Amniotic epithelial cell (primary cell): Measurements from ENCODE around the gene F8.
"Not testable (repeated sequence)": the region's sequence is repeated elsewhere in the genome, so short reads cannot be mapped to it uniquely, and the experiment has no call there.

ENCODE experiments used
- DNase-seq: peaks from one replicate; pipeline ENCODE4 v3.0.0-alpha.2; 2010; ENCODE audit warnings: low read depth

Gene F8

DNA sequence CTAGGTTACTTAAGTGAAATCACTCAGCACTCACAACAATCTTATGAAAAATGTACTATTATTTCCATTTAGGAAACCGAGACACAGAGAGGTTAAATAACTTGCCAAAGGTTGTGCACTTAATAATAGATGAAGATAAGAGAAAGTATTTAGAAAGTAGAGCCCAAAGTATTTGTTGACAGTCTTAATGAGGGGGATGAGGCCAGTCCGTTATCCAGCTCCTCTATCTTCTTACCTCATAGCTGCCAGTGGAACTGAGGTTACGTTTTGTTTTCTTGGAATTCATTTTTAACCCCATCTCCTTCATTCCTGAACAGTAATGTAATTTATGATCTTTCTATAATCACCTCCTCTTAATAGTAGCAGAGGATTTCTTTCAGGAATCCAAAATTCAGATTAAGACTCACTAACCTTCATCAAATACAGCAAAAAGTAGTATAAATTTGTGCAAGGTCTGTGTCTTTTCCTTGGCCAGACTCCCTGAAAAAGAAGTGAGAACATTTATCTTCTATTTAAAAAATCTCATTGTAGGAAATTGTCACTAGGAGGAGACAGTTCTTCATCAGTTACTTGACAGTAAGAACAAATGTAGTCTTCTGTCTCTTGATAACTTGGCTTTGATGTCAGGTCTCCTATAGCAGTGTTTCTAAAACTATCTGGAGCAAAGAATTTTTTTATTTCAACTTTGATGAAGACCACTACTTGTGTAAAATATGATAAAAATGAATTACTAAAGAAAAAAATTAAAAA, 35.5 kb downstream of the F8 start:
- DNase-seq: peak; percentile 77

DNA sequence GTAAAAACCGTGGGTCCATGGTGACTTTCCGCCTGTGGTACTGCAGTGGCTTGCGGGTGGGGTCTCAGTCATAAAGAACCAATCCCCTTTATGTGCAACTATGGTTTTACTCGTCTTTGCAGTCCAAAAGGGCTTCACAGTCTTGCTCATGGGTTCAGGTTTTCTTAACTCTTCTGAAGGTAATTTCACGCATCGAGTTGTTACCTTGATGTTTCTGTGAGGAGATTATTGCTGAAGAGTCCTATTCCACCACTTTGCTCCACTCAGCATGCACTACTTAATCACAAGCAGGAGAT, 41.5 kb downstream of the F8 start:
- no peak for DNase-seq

- DNase-seq: peak; percentile 37
Observed at GRCh38 chrX:154980330-154981115, 42.0 kb downstream of the F8 start.

GRCh38 chrX:154979629-154980028, 42.9 kb downstream of the F8 start:
- peak; percentile 13 for DNase-seq

DNA sequence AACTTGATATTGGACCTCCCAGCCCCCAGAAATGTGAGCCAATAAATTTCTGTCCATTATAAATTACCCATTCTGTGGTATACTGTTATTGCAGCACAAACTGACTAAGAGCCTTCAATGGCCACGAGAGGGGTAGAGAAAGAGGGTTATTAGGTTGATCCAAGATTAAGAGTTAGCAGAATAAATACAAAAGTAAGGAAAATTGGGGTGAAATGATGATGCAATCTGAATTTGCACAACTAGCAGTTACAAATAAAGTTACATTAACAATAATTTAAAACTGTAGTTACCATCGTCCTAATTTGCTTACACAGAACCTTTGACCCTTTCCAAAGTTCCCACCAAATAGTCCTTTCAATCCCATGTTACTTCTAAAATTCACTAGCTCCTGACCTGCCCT, 54.2 kb downstream of the F8 start:
- DNase-seq: no peak

- peak; percentile 18 for DNase-seq
Observed at GRCh38 chrX:154967603-154968002, 54.9 kb downstream of the F8 start.

DNA sequence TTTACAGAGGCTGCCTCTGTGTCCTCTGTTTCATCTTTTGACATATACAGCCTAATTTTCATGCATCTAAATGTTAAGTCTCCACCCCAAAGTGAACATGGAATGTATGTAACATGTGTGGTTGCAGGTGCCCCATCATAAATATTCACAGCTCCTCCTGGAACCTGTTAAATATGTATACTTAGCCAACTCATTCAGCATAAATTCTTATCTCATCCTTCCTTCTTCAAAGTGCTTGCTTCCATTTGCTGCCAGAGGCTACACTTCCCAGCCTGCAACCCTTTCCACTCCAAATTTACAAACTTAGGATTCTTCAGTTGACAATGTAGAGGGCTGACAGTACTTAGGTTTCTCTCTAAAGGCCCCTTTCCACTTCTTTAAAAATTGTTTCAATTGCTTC, 60.6 kb downstream of the F8 start:
- no peak for DNase-seq

- not testable (repeated sequence) for DNase-seq
Observed at GRCh38 chrX:154955799-154956198, 66.7 kb downstream of the F8 start.

- not testable (repeated sequence) for DNase-seq
Observed at GRCh38 chrX:154939265-154939664, 83.3 kb downstream of the F8 start.

DNA sequence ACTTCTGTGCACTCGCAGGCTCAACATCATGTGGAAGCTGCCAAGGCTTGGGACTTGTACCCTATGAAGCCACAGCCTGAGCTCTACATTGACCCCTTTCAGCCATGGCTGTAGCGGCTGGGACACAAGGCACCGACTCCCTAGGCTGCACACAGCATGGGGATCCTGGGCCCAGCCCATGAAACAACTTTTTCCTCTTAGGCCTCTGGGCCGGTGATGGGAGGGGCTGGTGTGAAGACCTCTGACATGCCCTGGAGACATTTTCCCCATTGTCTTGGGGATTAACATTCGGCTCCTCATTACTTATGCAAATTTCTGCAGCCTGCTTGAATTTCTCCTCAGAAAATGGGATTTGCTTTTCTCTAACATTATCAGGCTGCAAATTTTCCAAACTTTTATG, 97.8 kb downstream of the F8 start:
- not testable (repeated sequence) for DNase-seq

GRCh38 chrX:154918060-154918483, 104.5 kb downstream of the F8 start:
- DNase-seq: peak; percentile 76

DNA sequence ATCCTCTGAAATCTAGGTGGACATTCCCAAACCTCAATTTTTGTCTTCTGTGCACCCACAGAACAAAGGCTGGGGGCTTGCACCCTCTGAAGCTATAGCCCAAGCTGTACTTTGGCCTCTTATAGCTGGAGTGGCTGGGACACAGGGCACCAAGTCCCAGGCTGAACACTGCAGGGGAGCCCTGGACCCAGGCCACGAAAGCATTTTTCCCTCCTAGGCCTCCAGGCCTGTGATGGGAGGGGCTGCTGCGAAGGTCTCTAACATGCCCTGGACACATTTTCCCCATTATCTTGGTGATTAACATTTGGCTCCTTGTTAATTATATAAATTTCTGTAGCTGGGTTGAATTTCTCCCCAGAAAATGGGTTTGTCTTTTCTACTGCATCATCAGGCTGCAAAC, 108.5 kb downstream of the F8 start:
- DNase-seq: no peak

DNA sequence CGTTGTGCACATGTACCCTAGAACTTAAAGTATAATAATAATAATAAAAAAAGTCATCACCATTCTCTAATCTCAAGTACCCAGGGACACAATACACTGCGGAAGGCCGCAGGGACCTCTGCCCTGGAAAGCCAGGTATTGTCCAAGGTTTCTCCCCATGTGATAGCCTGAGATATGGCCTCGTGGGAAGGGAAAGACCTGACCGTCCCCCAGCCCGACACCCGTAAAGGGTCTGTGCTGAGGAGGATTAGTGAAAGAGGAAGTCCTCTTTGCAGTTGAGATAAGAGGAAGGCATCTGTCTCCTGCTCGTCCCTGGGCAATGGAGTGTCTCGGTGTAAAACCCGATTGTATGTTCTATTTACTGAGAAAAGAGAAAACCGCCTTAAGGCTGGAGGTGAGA, 112.0 kb downstream of the F8 start:
- DNase-seq: not testable (repeated sequence)

- DNase-seq: not testable (repeated sequence)
Observed at GRCh38 chrX:154910048-154910447, 112.5 kb downstream of the F8 start.

DNA sequence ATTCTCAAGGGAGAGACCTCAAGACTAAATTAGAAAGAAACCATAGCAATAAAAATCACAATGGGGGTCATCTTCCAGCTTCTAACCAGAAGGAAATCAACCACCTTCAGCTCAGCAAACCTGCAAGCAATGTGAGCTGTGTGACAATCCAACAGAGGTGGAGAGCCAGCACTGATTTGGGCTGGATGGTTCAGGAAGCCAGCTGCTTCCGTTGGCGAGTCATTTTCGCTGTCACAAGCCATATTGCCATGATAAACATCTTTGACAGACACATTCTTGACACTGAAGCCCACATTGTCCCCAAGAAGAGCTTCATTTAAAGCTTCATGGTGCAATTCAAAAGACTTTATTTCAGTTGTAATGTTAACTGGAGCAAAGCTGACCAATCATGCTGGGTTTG, 113.7 kb downstream of the F8 start:
- DNase-seq: no peak

DNA sequence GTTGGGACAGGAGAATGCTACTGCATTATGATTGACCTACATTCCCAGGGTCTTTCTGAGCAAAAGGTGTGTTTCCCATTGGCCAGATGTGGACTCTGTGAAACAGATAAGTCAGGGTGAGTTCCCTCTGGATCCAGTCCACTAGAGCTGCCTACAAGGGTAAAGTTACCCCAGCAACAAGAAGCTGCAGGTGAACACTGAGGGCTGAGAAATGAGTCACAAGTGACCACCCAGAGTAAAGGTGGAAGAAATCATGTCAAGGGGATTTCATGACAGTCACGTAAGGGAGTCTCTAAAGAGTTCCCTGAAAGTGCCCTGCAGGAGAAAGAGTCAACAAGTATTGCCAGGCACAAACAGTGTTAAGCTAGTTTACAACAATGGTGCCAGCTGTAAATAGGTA, 120.1 kb downstream of the F8 start:
- no peak for DNase-seq

- no peak for DNase-seq
Observed at GRCh38 chrX:154900323-154900722, 122.2 kb downstream of the F8 start.

GRCh38 chrX:154892296-154892695, 130.2 kb downstream of the F8 start:
- DNase-seq: no peak

- DNase-seq: peak; percentile 0
Observed at GRCh38 chrX:154890990-154891639, 131.4 kb downstream of the F8 start.

DNA sequence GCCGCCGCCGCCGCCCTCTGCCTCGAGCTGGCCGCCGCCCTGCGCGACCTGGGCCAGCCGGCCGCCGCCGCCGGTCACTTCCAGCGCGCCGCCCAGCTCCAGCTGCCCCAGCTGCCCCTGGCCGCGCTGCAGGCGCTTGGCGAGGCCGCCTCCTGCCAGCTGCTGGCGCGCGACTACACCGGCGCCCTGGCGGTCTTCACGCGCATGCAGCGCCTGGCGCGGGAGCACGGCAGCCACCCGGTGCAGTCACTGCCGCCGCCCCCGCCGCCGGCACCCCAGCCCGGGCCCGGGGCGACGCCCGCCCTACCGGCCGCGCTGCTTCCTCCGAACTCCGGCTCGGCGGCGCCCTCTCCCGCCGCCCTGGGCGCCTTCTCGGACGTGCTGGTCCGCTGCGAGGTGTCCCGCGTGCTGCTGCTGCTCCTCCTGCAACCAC, 135.7 kb downstream of the F8 start:
- DNase-seq: not testable (repeated sequence)

DNA sequence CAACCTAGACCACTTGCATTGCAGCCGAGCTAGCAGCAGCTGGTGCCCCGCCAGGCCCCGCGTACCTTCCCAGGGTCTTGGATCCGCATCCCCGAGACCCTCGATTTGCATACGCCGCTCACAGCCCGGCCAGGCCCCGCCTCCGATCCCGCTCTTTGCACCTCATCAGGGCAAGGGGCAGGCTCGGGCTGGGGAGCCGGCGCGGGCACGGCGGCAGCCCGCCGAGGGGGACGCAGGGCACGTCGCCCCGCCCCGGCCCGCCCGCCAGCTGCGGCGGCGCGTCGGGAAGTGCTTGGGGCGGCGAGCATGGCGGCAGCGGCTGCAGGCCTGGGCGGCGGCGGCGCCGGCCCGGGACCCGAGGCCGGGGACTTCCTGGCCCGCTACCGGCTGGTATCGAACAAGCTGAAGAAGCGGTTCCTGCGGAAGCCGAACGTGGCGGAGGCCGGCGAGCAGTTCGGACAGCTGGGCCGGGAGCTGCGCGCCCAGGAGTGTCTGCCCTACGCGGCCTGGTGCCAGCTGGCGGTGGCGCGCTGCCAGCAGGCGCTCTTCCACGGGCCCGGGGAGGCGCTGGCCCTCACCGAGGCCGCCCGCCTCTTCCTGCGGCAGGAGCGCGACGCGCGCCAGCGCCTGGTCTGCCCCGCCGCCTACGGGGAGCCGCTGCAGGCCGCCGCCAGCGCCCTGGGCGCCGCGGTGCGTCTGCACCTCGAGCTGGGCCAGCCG, 136.3 kb downstream of the F8 start, which contains the start of gene F8A1:
Gene F8A1, plus strand, starts transcription at position 287 of the 720 bp plus-strand sequence. Its CDS starts 20 bp downstream, at position 307.
- DNase-seq: not testable (repeated sequence)

- not testable (repeated sequence) for DNase-seq
Observed at GRCh38 chrX:154885549-154885948, 137.0 kb downstream of the F8 start.
